H9 (cell line): Measurements from ENCODE around the gene LRSAM1. TPM values are rescaled to one million over a fixed set of nuclear protein-coding genes. Genes with fewer than 3 reads are reported as not detected.

Experiments
- DNase-seq: peaks from one replicate; pipeline ENCODE4 v3.0.0-alpha.2; 2017
- H2AFZ ChIP-seq: one replicate; pipeline ENCODE4 v1.6.1; 2013; ENCODE audit warnings: mild to moderate bottlenecking, low read length, control low read depth, moderate library complexity
- H2AK5ac ChIP-seq: 2 replicates; pipeline ENCODE4 v1.6.1; 2013; ENCODE audit warnings: low read length, control low read depth, mixed read lengths; ENCODE audit not compliant: insufficient read length
- H2BK120ac ChIP-seq: one replicate; pipeline ENCODE4 v1.6.1; 2013; ENCODE audit warnings: low read depth, mild to moderate bottlenecking, low read length, control low read depth, inconsistent platforms; ENCODE audit not compliant: poor library complexity, severe bottlenecking
- H2BK12ac ChIP-seq: 2 replicates; pipeline ENCODE4 v1.6.1; 2013; ENCODE audit warnings: low read length, control low read depth, mixed read lengths, low read depth; ENCODE audit not compliant: insufficient read length
- H2BK15ac ChIP-seq: 2 replicates; pipeline ENCODE4 v1.6.1; 2013; ENCODE audit warnings: low read depth, low read length, control low read depth
- H2BK20ac ChIP-seq: one replicate; pipeline ENCODE4 v1.6.1; 2013; ENCODE audit warnings: low read depth, mild to moderate bottlenecking, low read length, control low read depth, inconsistent platforms; ENCODE audit not compliant: poor library complexity, severe bottlenecking
- H2BK5ac ChIP-seq: 2 replicates; pipeline ENCODE4 v1.6.1; 2013; ENCODE audit warnings: low read length, control low read depth, mixed read lengths; ENCODE audit not compliant: insufficient read length
- H3K14ac ChIP-seq: 2 replicates; pipeline ENCODE4 v1.6.1; 2013; ENCODE audit warnings: low read length, control low read depth; ENCODE audit not compliant: insufficient read depth
- H3K18ac ChIP-seq: 2 replicates; pipeline ENCODE4 v1.6.1; 2013; ENCODE audit warnings: low read depth, mild to moderate bottlenecking, mixed read lengths, low read length, control low read depth; ENCODE audit not compliant: insufficient read length
- H3K23ac ChIP-seq: 2 replicates; pipeline ENCODE4 v1.6.1; 2013; ENCODE audit warnings: low read length, control low read depth, mixed read lengths, low read depth; ENCODE audit not compliant: insufficient read length
- H3K23me2 ChIP-seq: 2 replicates; pipeline ENCODE4 v1.6.1; 2013; ENCODE audit warnings: low read depth, mild to moderate bottlenecking, mixed read lengths, low read length, control low read depth; ENCODE audit not compliant: insufficient read length, poor library complexity, severe bottlenecking
- H3K27ac ChIP-seq: 2 replicates; pipeline ENCODE4 v1.5.1; 2013; ENCODE audit warnings: low read length, control low read depth, mixed read lengths, low read depth; ENCODE audit not compliant: insufficient read length
- H3K27me3 ChIP-seq: 2 replicates; pipeline ENCODE4 v1.6.1; 2013; ENCODE audit warnings: low read length, control low read depth, inconsistent platforms; ENCODE audit not compliant: insufficient read depth
- H3K4ac ChIP-seq: 2 replicates; pipeline ENCODE4 v1.6.1; 2013; ENCODE audit warnings: low read depth, mild to moderate bottlenecking, control low read depth, inconsistent platforms, low read length, moderate library complexity
- H3K4me1 ChIP-seq: 2 replicates; pipeline ENCODE4 v1.6.1; 2013; ENCODE audit warnings: low read length, control low read depth, inconsistent platforms; ENCODE audit not compliant: insufficient read depth
- H3K4me2 ChIP-seq: 2 replicates; pipeline ENCODE4 v1.6.1; 2013; ENCODE audit warnings: low read length, control low read depth, mixed read lengths; ENCODE audit not compliant: insufficient read length, insufficient read depth
- H3K56ac ChIP-seq: 2 replicates; pipeline ENCODE4 v1.6.1; 2013; ENCODE audit warnings: low read depth, mild to moderate bottlenecking, mixed read lengths, low read length, control low read depth; ENCODE audit not compliant: insufficient read length
- H3K79me1 ChIP-seq: 2 replicates; pipeline ENCODE4 v1.6.1; 2013; ENCODE audit warnings: low read depth, mild to moderate bottlenecking, moderate library complexity, low read length, control low read depth, inconsistent platforms; ENCODE audit not compliant: insufficient read depth, poor library complexity, severe bottlenecking
- H3K79me2 ChIP-seq: 2 replicates; pipeline ENCODE4 v1.6.1; 2013; ENCODE audit warnings: low read length, control low read depth, inconsistent platforms; ENCODE audit not compliant: insufficient read depth
- H3K9ac ChIP-seq: 2 replicates; pipeline ENCODE4 v1.6.1; 2013; ENCODE audit warnings: low read length, control low read depth, mixed read lengths; ENCODE audit not compliant: insufficient read length; ENCODE audit errors: extremely low read depth
- H3K9me3 ChIP-seq: one replicate; pipeline ENCODE4 v1.6.1; 2013; ENCODE audit warnings: low read depth, low read length, inconsistent platforms; ENCODE audit not compliant: control insufficient read depth
- H3T11ph ChIP-seq: one replicate; pipeline ENCODE4 v1.6.1; 2013; ENCODE audit warnings: mild to moderate bottlenecking, low read length, control low read depth, inconsistent platforms
- H4K20me1 ChIP-seq: one replicate; pipeline ENCODE4 v1.6.1; 2013; ENCODE audit not compliant: control insufficient read depth, insufficient read length, insufficient read depth
- H4K5ac ChIP-seq: 2 replicates; pipeline ENCODE4 v1.6.1; 2013; ENCODE audit warnings: low read depth, mild to moderate bottlenecking, mixed read lengths, low read length, control low read depth; ENCODE audit not compliant: insufficient read length
- H4K8ac ChIP-seq: replicated peaks from 2 replicates; pipeline ENCODE4 v1.6.1; 2013; ENCODE audit warnings: low read length, control low read depth, mixed read lengths, low read depth; ENCODE audit not compliant: insufficient read length
- H4K91ac ChIP-seq: 2 replicates; pipeline ENCODE4 v1.6.1; 2013; ENCODE audit warnings: low read depth, mild to moderate bottlenecking, moderate library complexity, mixed read lengths, low read length, control low read depth; ENCODE audit not compliant: insufficient read length
- H3K27ac Mint-ChIP-seq, 3 experiments: 2 replicates in 2 of 3; 3 replicates in 1 of 3; pipeline ENCODE4 v1.8.0; 2020 to 2021; ENCODE audit warnings: mixed read lengths in 3 of 3, mild to moderate bottlenecking in 1 of 3, moderate library complexity in 1 of 3
- H3K27me3 Mint-ChIP-seq: 2 replicates; pipeline ENCODE4 v1.8.0; 2021; ENCODE audit warnings: low read depth, mild to moderate bottlenecking, moderate library complexity, mixed read lengths
- H3K36me3 Mint-ChIP-seq, 3 experiments: 2 replicates in 2 of 3; 3 replicates in 1 of 3; pipeline ENCODE4 v1.8.0; 2020 to 2021; ENCODE audit warnings: low read depth in 3 of 3, mixed read lengths in 3 of 3; ENCODE audit not compliant: insufficient read depth in 1 of 3
- H3K4me1 Mint-ChIP-seq, 2 experiments: 2 replicates each; pipeline ENCODE4 v1.8.0; 2020; ENCODE audit warnings: mixed read lengths in 2 of 2
- H3K4me3 Mint-ChIP-seq, 2 experiments: 2 replicates in 1 of 2; 3 replicates in 1 of 2; pipeline ENCODE4 v1.8.0; 2020 to 2021; ENCODE audit warnings: mild to moderate bottlenecking in 2 of 2, mixed read lengths in 2 of 2, moderate library complexity in 1 of 2
- H3K9me3 Mint-ChIP-seq, 2 experiments: 2 replicates in 1 of 2; 3 replicates in 1 of 2; pipeline ENCODE4 v1.8.0; 2020; ENCODE audit warnings: mild to moderate bottlenecking in 2 of 2, mixed read lengths in 2 of 2, moderate library complexity in 1 of 2
- CTCF ChIP-seq: fragments of 200-600 bp; sonication (generic); conservative IDR thresholded peaks from 3 replicates; pipeline ENCODE4 v1.8.0; 2021; ENCODE audit warnings: antibody characterized with exemption, mild to moderate bottlenecking
- WGBS: extraction: QIAGEN DNeasy Blood & Tissue Kit; methylation state at CpG from one replicate; pipeline ENCODE4 v1.1.7; 2013; ENCODE audit warnings: missing lambda C conversion rate, low lambda C conversion rate, mixed read lengths; ENCODE audit not compliant: insufficient read length; ENCODE audit errors: extremely low coverage; 5-methylcytosine and 5-hydroxymethylcytosine counted together
- total RNA-seq: library from RNA; stranded (reverse); gene quantifications from 2 replicates; pipeline ENCODE4 v1.2.1, GENCODE V29; 2021

LRSAM1 gene
- total RNA-seq, 1 experiment from 2014 or later, result 16.2 TPM

GRCh38 chr9:127543973-127544533, 92.7 kb downstream of the LRSAM1 start:
- Histone ChIP-seq H2AK5ac (no peak overlapping the region), H2BK15ac (no peak overlapping the region), H2BK5ac (no peak overlapping the region), H3K9ac (no peak overlapping the region), H3K23me2 (no peaks in the 10 kb centered on the region), H3K4me2 (no peak overlapping the region), H2BK120ac (no peak overlapping the region), H3K4me1 (no peaks in the 10 kb centered on the region; the same call in 1 of the 2 replicates), H3K14ac (no peak overlapping the region), H3K4ac (no peak overlapping the region), H2BK12ac (no peak overlapping the region), H3K79me2 (peaks cover 1% of the 10 kb centered on the region; the same call in 1 of the 2 replicates), H4K91ac (no peak overlapping the region), H3K79me1 (peaks cover 2% of the 10 kb centered on the region), H4K8ac (no peak overlapping the region), H3K23ac (no peak overlapping the region), H4K5ac (no peak overlapping the region), H3K56ac (no peak overlapping the region), H3K27me3 (no peaks in the 10 kb centered on the region), H3K18ac (no peak overlapping the region), H3K9me3 (no peaks in the 10 kb centered on the region), H3K27ac (no peak overlapping the region), H3T11ph (no peak overlapping the region), H2BK20ac (no peak overlapping the region), H4K20me1 (no peaks in the 10 kb centered on the region), H2AFZ (no peak overlapping the region)
- Mint-ChIP-seq H3K9me3 (no peaks in the 10 kb centered on the region), H3K4me3 (no peak overlapping the region), H3K27ac (no peak overlapping the region; a peak in 1 of 7 replicates), H3K4me1 (peaks cover 18 to 19% of the 10 kb centered on the region in 2 experiments), H3K27me3 (no peaks in the 10 kb centered on the region), H3K36me3 (peaks cover 0 to 7% (median 0%) of the 10 kb centered on the region in 3 experiments; a peak in 2 of 7 replicates)
- WGBS, result no CpG with 5 or more reads among the region's 6 CpGs
- DNase-seq, result no peak
- TF ChIP-seq CTCF, result no peak
